ENCODE data around the gene SHISA3.
"Not testable (repeated sequence)": the region's sequence is repeated elsewhere in the genome, so short reads cannot be mapped to it uniquely, and the experiment has no call there.

SHISA3 gene

GRCh38 chr4:42396752-42397634 is at the start of gene SHISA3:
Gene SHISA3, plus strand, starts transcription at chr4:42397488. Its CDS starts 569 bp downstream, at chr4:42398057.
- peak; percentile 80 for DNase-seq

DNA sequence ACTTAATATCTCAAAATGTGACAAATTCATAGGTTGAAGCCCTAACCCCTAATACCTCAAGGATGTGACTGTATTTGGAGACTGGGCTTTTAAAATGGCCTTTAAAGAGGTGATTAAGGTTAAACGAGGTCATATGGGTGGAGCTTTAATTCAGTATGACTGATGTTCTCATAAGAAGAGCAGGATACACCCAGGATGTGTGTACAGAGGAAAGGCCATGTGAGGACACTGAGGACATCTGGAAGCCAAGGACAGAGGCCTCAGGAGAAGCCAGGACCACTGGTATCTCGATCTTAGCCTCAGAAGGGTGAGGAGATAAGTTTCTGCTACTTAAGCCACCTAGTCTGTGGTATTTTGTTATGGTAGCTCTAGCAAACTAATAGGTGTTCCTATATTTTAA is 49.0 kb upstream of the SHISA3 start:
- peak; percentile 17 for DNase-seq

GRCh38 chr4:42348692-42349091 is 48.6 kb upstream of the SHISA3 start:
- no peak for DNase-seq

- DNase-seq = no peak
These were observed 46.6 kb upstream of the SHISA3 start for GRCh38 chr4:42350611-42351182.

DNA sequence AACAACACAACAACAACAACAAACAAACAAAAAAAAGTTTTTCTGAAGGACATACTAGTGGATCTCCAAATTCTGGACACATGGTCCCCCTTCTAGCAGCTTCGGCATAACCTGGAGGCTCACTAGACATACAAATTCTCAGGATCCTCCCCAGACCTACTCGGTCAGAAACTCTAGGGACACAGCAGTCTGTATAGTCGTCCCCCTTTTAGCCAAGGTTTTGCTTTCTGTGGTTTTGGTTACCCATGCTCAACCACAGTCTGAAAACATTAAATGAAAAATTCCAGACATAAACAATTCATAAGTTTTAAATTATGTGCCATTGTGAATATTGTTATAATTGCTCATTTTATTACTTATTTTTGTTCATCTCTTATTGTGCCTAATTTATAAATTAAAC is 45.2 kb upstream of the SHISA3 start:
- no peak for DNase-seq

- peak; percentile 3 for DNase-seq
These were observed 40.0 kb upstream of the SHISA3 start for GRCh38 chr4:42357325-42357724.

GRCh38 chr4:42359711-42360110 is 37.6 kb upstream of the SHISA3 start:
- DNase-seq = no peak

DNA sequence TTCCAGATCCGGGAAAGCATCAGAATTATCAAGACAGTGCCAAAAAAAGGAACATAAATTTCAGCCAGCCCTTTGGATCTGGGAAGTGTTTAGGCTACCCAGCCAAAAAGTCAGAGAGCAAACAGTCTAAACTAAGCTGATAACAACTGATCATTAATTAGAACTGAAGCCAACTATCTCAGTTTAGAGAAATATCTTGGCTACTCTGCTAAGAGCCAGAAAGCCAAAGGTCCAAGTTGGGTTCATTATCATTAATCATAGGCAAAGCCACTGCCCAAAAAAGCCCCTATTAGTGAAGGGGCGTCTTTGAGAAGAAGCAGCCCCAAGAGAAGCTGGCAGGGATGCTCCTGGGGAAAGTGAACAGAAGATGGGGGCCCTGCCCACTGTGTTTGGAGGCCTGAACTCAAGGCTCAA is 37.0 kb upstream of the SHISA3 start:
- no peak for DNase-seq

DNA sequence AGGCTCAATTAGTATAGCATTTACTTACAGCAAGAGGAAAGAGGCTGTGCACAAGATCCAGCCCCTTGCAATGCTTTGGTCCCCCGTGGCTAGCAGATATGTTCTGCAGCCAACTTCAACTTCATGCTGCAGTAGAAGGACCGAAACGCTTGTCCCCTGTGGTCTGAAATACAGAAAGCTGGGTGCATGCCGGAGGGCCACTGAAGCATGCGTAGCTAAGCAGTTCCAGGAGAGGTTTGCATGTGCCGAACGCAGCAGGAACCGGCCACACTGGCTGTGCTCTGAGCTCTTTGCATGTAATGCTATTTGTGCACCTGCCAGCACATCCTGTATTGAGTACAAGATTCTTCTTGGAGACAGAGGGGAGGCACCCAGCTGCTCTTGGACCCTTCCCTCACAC is 35.8 kb upstream of the SHISA3 start:
- DNase-seq = no peak

DNA sequence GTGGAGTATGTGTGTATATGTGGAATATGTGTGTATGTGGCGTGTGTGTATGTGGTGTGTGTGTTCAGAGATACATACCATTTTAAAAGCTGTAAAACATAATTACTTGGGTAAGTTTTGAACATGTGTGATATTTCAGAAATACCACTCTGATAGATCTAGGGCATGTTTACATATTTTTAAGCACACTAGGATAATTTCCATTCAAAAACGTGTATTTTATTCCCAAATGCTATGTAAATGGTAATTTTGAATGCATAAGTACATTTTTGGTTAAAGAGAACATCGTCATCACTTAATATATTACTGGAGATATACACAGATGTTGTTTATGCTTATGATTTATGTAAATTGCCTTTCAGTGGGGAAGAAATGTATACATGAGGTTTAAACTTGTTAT is 34.7 kb upstream of the SHISA3 start:
- DNase-seq = no peak

DNA sequence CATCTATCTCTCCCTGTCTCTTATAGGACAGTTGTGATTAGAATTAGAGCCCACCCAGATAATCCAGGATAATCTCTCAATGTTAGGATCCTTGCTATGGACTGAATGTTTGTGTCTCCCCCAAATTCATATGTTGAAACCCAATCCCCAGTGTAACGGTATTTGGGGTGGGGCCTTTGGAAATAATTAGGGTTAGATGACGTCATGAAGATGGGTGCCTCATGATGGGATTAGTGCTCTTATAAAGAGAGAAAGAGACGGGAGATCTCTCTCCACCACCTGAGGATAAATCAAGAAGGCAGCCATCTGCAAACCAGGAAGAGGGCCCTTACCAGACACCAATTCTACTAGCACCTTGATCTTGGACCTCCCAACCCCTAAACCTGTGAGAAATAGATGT is 33.7 kb upstream of the SHISA3 start:
- no peak for DNase-seq

GRCh38 chr4:42364266-42365053 is 32.8 kb upstream of the SHISA3 start:
- DNase-seq = no peak

- no peak for DNase-seq
These were observed 30.3 kb upstream of the SHISA3 start for GRCh38 chr4:42366959-42367358.

- DNase-seq = no peak
These were observed 27.8 kb upstream of the SHISA3 start for GRCh38 chr4:42369489-42369888.

- peak; percentile 69 for DNase-seq
These were observed 25.7 kb upstream of the SHISA3 start for GRCh38 chr4:42371305-42372252.

DNA sequence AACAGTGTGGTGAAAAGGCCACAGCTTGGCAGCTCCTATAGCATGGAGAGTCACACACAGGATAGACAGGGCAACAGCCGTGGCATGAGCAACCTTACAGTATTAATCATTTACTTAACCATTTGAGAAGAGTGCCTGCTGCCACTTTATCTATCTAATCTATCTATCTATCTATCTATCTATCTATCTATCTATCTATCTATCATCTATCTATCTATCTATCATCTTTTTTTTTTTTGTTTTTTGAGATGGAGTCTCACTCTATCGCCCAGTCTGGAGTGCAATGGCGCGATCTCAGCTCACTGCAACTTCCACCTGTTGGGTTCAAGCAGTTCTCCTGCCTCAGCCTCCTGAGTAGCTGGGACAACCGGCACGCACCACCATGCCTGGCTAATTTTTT is 25.0 kb upstream of the SHISA3 start:
- DNase-seq = not testable (repeated sequence)

GRCh38 chr4:42377497-42377896 is 19.8 kb upstream of the SHISA3 start:
- no peak for DNase-seq

- DNase-seq = no peak
These were observed 15.6 kb upstream of the SHISA3 start for GRCh38 chr4:42381666-42382065.

GRCh38 chr4:42385516-42385915 is 11.8 kb upstream of the SHISA3 start:
- no peak for DNase-seq

- DNase-seq = no peak
These were observed 6.5 kb upstream of the SHISA3 start for GRCh38 chr4:42390622-42391354.

GRCh38 chr4:42391355-42391664 is 6.0 kb upstream of the SHISA3 start:
- no peak for DNase-seq

DNA sequence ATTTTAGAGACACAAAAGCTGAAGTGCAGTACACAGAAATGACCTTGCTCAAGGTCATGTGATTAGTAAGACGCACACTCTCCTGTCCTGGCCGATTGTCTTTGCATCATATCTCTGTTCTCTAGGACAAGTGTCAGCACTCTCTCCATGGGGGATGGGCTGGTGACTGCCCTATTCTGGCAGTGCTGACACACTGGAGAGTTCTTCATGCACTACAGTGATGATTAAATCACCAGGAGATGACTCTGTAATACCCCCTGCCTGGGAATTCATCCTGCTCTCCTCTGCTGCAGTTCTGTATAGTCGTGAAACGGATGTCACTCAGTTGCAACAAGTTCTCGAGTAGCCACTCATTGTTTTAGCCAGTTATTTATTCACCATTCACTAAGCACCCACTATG is 5.3 kb upstream of the SHISA3 start:
- no peak for DNase-seq
